Measurements from ENCODE around the gene GAS2.

GAS2 gene

DNA sequence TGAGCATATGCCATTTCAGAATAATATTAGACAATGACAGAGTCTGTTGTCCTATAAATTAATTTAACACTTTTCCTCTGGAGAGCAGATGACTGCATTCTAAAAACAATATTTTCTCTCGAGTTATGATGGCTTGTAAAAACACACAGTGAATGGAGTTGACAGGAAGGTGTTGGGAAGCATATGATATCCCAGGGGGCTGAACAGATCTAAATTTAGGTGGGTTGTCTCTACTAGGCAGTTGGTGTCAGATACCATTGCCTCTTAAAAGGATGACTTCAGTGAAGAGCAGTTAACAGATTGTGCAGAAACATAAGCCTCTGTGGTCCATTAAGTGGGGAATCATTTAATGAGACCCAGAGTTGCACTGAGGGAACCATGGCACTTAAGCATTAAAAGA, 132.5 kb downstream of the GAS2 start:
- no peaks in the 10 kb centered on the region for H3K36me3 ChIP-seq (ENCODE audit: insufficient read depth, low read length)
- no peak overlapping the region for H3K27ac ChIP-seq (ENCODE audit: low read depth, low read length, poor library complexity, severe bottlenecking)
- TF ChIP-seq, protein P1, sequence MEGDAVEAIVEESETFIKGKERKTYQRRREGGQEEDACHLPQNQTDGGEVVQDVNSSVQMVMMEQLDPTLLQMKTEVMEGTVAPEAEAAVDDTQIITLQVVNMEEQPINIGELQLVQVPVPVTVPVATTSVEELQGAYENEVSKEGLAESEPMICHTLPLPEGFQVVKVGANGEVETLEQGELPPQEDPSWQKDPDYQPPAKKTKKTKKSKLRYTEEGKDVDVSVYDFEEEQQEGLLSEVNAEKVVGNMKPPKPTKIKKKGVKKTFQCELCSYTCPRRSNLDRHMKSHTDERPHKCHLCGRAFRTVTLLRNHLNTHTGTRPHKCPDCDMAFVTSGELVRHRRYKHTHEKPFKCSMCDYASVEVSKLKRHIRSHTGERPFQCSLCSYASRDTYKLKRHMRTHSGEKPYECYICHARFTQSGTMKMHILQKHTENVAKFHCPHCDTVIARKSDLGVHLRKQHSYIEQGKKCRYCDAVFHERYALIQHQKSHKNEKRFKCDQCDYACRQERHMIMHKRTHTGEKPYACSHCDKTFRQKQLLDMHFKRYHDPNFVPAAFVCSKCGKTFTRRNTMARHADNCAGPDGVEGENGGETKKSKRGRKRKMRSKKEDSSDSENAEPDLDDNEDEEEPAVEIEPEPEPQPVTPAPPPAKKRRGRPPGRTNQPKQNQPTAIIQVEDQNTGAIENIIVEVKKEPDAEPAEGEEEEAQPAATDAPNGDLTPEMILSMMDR (IDR thresholded peaks at IDR 0.05; ENCODE audit: low read length), result no peak
- TF ChIP-seq EZH2 (IDR thresholded peaks at IDR 0.05; ENCODE audit: borderline replicate concordance, low read length), result no peak
- no peaks in the 10 kb centered on the region for H3K9me3 ChIP-seq (ENCODE audit: low read length)
- H3F3A ChIP-seq (ENCODE audit: insufficient read depth, low read length), result no peaks in the 10 kb centered on the region
- H3K9ac ChIP-seq (ENCODE audit: low read length), result no peak overlapping the region
- H3K27me3 ChIP-seq (ENCODE audit: insufficient read depth, low read length), result no peaks in the 10 kb centered on the region
- no peak overlapping the region for H3K4me2 ChIP-seq (ENCODE audit: low read length)
- H3K4me1 ChIP-seq (ENCODE audit: insufficient read depth, low read length, severe bottlenecking), result no peaks in the 10 kb centered on the region
- H2AFZ ChIP-seq (ENCODE audit: low read length), result no peak overlapping the region
- H3K4me3 ChIP-seq (ENCODE audit: low read depth, low read length, poor library complexity, severe bottlenecking), result no peak overlapping the region
- no peaks in the 10 kb centered on the region for H4K20me1 ChIP-seq (ENCODE audit: insufficient read depth, low read length)
- no peaks in the 10 kb centered on the region for H3K79me2 ChIP-seq (ENCODE audit: insufficient read depth, low read length)
- H3K9me2 ChIP-seq (ENCODE audit: low read depth, low read length), result no peaks in the 10 kb centered on the region

DNA sequence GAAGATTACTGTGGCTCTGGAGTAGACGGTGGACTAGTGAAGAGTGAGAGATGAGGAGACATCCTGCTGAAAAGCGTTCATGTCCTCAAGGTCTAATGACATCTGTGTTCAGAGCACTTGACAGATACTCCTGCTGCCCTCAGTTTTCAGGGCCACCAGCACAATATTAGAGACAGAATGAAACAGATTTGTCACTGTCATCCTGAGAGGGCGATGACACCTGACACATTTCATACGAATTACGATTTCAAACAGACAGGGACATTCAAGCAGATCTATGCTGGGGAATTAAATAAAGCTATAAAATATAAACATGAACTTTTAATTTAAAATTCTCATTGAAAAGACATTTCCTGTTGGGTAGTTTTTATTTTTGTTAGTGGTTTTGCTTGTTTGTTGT, 134.1 kb downstream of the GAS2 start:
- Histone ChIP-seq H3K79me2 (ENCODE audit: insufficient read depth, low read length) (no peaks in the 10 kb centered on the region), H3K36me3 (ENCODE audit: insufficient read depth, low read length) (no peaks in the 10 kb centered on the region), H3K27me3 (ENCODE audit: insufficient read depth, low read length) (no peaks in the 10 kb centered on the region), H3K27ac (ENCODE audit: low read depth, low read length, poor library complexity, severe bottlenecking) (no peak overlapping the region), H3F3A (ENCODE audit: insufficient read depth, low read length) (no peaks in the 10 kb centered on the region), H3K9me3 (ENCODE audit: low read length) (no peaks in the 10 kb centered on the region), H3K4me2 (ENCODE audit: low read length) (no peak overlapping the region), H3K4me3 (ENCODE audit: low read depth, low read length, poor library complexity, severe bottlenecking) (no peak overlapping the region), H3K9ac (ENCODE audit: low read length) (no peak overlapping the region), H4K20me1 (ENCODE audit: insufficient read depth, low read length) (no peaks in the 10 kb centered on the region), H3K9me2 (ENCODE audit: low read depth, low read length) (no peaks in the 10 kb centered on the region), H3K4me1 (ENCODE audit: insufficient read depth, low read length, severe bottlenecking) (no peaks in the 10 kb centered on the region), H2AFZ (ENCODE audit: low read length) (no peak overlapping the region)
- TF ChIP-seq, protein P1 (IDR thresholded peaks at IDR 0.05; ENCODE audit: low read length), result no peak
- no peak for TF ChIP-seq EZH2 (IDR thresholded peaks at IDR 0.05; ENCODE audit: borderline replicate concordance, low read length)

GRCh38 chr11:22802861-22803260, 136.4 kb downstream of the GAS2 start:
- Histone ChIP-seq H3K4me2 (ENCODE audit: low read length) (no peak overlapping the region), H4K20me1 (ENCODE audit: insufficient read depth, low read length) (no peaks in the 10 kb centered on the region), H3K27me3 (ENCODE audit: insufficient read depth, low read length) (no peaks in the 10 kb centered on the region), H3K4me1 (ENCODE audit: insufficient read depth, low read length, severe bottlenecking) (no peaks in the 10 kb centered on the region), H3K9me3 (ENCODE audit: low read length) (no peaks in the 10 kb centered on the region), H2AFZ (ENCODE audit: low read length) (no peak overlapping the region), H3K79me2 (ENCODE audit: insufficient read depth, low read length) (no peaks in the 10 kb centered on the region), H3K27ac (ENCODE audit: low read depth, low read length, poor library complexity, severe bottlenecking) (no peak overlapping the region), H3K9me2 (ENCODE audit: low read depth, low read length) (no peaks in the 10 kb centered on the region), H3K9ac (ENCODE audit: low read length) (no peak overlapping the region), H3F3A (ENCODE audit: insufficient read depth, low read length) (no peaks in the 10 kb centered on the region), H3K36me3 (ENCODE audit: insufficient read depth, low read length) (no peaks in the 10 kb centered on the region), H3K4me3 (ENCODE audit: low read depth, low read length, poor library complexity, severe bottlenecking) (no peak overlapping the region)
- TF ChIP-seq, protein P1 (IDR thresholded peaks at IDR 0.05; ENCODE audit: low read length), result no peak
- TF ChIP-seq EZH2 (IDR thresholded peaks at IDR 0.05; ENCODE audit: borderline replicate concordance, low read length), result no peak

Data from OCI-LY1 (cell line).